ENCODE measurements around the gene AMN1.

- TF ChIP-seq POLR2AphosphoS5 (IDR thresholded peaks at IDR 0.05) (no peak), CTCF (IDR thresholded peaks at IDR 0.05) (no peak), EP300 (IDR thresholded peaks at IDR 0.05) (peak in 1 of 4 donors; percentile 9), POLR2A (IDR thresholded peaks at IDR 0.05) (no peak)
Measured at GRCh38 chr12:31715283-31715825, 13.5 kb downstream of the AMN1 start.

Measured in upper lobe of left lung (tissue), 4 donors.